Measurements from ENCODE around the gene AASDH. TPM values are rescaled to one million over a fixed set of nuclear protein-coding genes. Genes with fewer than 3 reads are reported as not detected.

The AASDH gene
- 5.4 TPM for total RNA-seq (2021; ENCODE audit: unreplicated experiment)
- polyA plus RNA-seq (2012; ENCODE audit: insufficient read length): 2.4 TPM
- percentile 55 among the genes with signal in this experiment for Bru-seq, nascent RNA
- percentile 62 among the genes with signal in this experiment for BruChase-seq, experiment 1, labeled RNA remaining after a 2-hour chase
- percentile 57 among the genes with signal in this experiment for BruChase-seq, experiment 2, labeled RNA remaining after a 6-hour chase
- long read RNA-seq, partial matches to known transcripts: 4 of 12 reads
- long read RNA-seq, other reads (novel, unspliced or antisense): 7 of 12 reads

GRCh38 chr4:56387023-56388001 lies at the start of gene AASDH:
AASDH (minus strand) TSS chr4:56387491; CDS start chr4:56384299, 3,192 bp downstream.
- DNase-seq (ENCODE audit: low read depth, low spot score) (peak; percentile 87), ATAC-seq (peak; percentile 96)
- intact Hi-C loops (cut with micrococcal nuclease; ENCODE audit: unreplicated experiment) (no loop called here), in situ Hi-C loops (cut with HindIII; ENCODE audit: low pct_unique_long_range_greater_than_20kb, low sequenced_read_pairs) (no loop called here)
- CTCF ChIA-PET: no interaction called here
- Histone ChIP-seq H3K9me3 (ENCODE audit: control insufficient read depth, insufficient read depth, low read depth, low read length) (no peaks in the 10 kb centered on the region), H3K4me1 (ENCODE audit: control insufficient read depth, insufficient read depth, low read length) (peaks cover 8% of the 10 kb centered on the region), H3K4me3 (ENCODE audit: low read depth in 2 of 2, low read length in 2 of 2) (peak within 1 kb of the TSS; percentile 85 to 91), H3K27me3 (ENCODE audit: control insufficient read depth, insufficient read depth, low read length) (no peaks in the 10 kb centered on the region), H3K36me3 (ENCODE audit: control insufficient read depth, insufficient read depth, low read length) (peaks cover 3% of the 10 kb centered on the region), H3K27ac (ENCODE audit: low read length) (peak within 1 kb of the TSS; percentile 87)
- POLR2A ChIA-PET: interaction anchor here (0.5 to 0.7 kb wide), 3 partner anchors 438 to 587 kb away, joined by 3 to 5 read pairs (median 3); partner anchors contain the start of gene CEP135
- TSS peak; percentile 86 for BruUV-seq (replicated peaks)
- TF ChIP-seq POLR2AphosphoS5 (IDR thresholded peaks at IDR 0.05; ENCODE audit: low read depth, low read length): peak; percentile 78
- TF ChIP-seq TCF7L2 (IDR thresholded peaks at IDR 0.05; ENCODE audit: low read depth, low read length): no peak
- TF ChIP-seq REST (IDR thresholded peaks at IDR 0.05; ENCODE audit: insufficient read depth in 1 of 2, low read depth in 2 of 2, low read length in 1 of 2): no peak
- TF ChIP-seq SIN3A (IDR thresholded peaks at IDR 0.05; ENCODE audit: borderline replicate concordance, insufficient read depth, low read depth, low read length): peak; percentile 24

- ATAC-seq (peak; percentile 90), DNase-seq (ENCODE audit: low read depth, low spot score) (peak; percentile 76)
- Histone ChIP-seq H3K36me3 (ENCODE audit: control insufficient read depth, insufficient read depth, low read length) (peaks cover 4% of the 10 kb centered on the region; the same call in 1 of the 2 replicates), H3K4me3 (ENCODE audit: low read depth in 2 of 2, low read length in 2 of 2) (peak within 1 kb of the TSS; percentile 84 to 88), H3K27me3 (ENCODE audit: control insufficient read depth, insufficient read depth, low read length) (no peaks in the 10 kb centered on the region), H3K9me3 (ENCODE audit: control insufficient read depth, insufficient read depth, low read depth, low read length) (no peaks in the 10 kb centered on the region), H3K27ac (ENCODE audit: low read length) (peak within 1 kb of the TSS; percentile 89), H3K4me1 (ENCODE audit: control insufficient read depth, insufficient read depth, low read length) (no peaks in the 10 kb centered on the region; the same call in 1 of the 2 replicates)
- CTCF ChIA-PET: no interaction called here
- intact Hi-C loops (cut with micrococcal nuclease; ENCODE audit: unreplicated experiment): loop anchor here (10.0 kb wide), 1 partner anchor 481 kb away; no protein-coding TSS in a partner anchor
- TF ChIP-seq TCF7L2 (IDR thresholded peaks at IDR 0.05; ENCODE audit: low read depth, low read length) (no peak), REST (IDR thresholded peaks at IDR 0.05; ENCODE audit: insufficient read depth in 1 of 2, low read depth in 2 of 2, low read length in 1 of 2) (no peak), CTCF (IDR thresholded peaks at IDR 0.05) (no peak), SIN3A (IDR thresholded peaks at IDR 0.05; ENCODE audit: borderline replicate concordance, insufficient read depth, low read depth, low read length) (peak; percentile 80; the same call in 1 of the 2 replicates), POLR2AphosphoS5 (IDR thresholded peaks at IDR 0.05; ENCODE audit: low read depth, low read length) (0 out of 2 replicates have a peak, but pooled peaks have one; percentile 62)
- in situ Hi-C loops (cut with HindIII; ENCODE audit: low pct_unique_long_range_greater_than_20kb, low sequenced_read_pairs): no loop called here
- POLR2A ChIA-PET: interaction anchor here (0.6 to 0.9 kb wide), 2 partner anchors 31 to 320 kb away, joined by 4 to 9 read pairs; no protein-coding TSS in a partner anchor
- BruUV-seq (replicated peaks): no TSS peak
Measured at GRCh38 chr4:56435140-56435926, 48.0 kb upstream of the AASDH start, which contains the start of gene PPAT. PPAT (minus strand) TSS chr4:56435615; CDS start chr4:56435477, 138 bp downstream.

Data from Panc1 (cell line).